Smooth muscle cell (in vitro differentiated cells): ENCODE results near the gene DTWD2. TPM values are rescaled to one million over a fixed set of nuclear protein-coding genes. Genes with fewer than 3 reads are reported as not detected.
"Not testable (repeated sequence)": the region's sequence is repeated elsewhere in the genome, so short reads cannot be mapped to it uniquely, and the experiment has no call there.

Source experiments
- DNase-seq: peaks from one replicate; lab custom pipeline; 2025; ENCODE audit not compliant: unreplicated experiment; lab: John Stamatoyannopoulos, UW
- H2AFZ ChIP-seq: fragments of 200-600 bp; sonication (generic); 2 replicates; pipeline ENCODE4 v1.6.0; 2016; ENCODE audit warnings: antibody characterized with exemption, low read depth, mild to moderate bottlenecking
- H3F3A ChIP-seq: fragments of 200-600 bp; sonication (generic); 2 replicates; pipeline ENCODE4 v1.6.0; 2017; ENCODE audit warnings: antibody characterized with exemption, low read depth
- H3K27ac ChIP-seq: fragments of 200-600 bp; sonication (generic); 2 replicates; pipeline ENCODE4 v1.5.1; 2016; ENCODE audit warnings: low read depth, mild to moderate bottlenecking
- H3K27me3 ChIP-seq: fragments of 200-600 bp; sonication (generic); 2 replicates; pipeline ENCODE4 v1.6.1; 2016; ENCODE audit warnings: low read depth, mild to moderate bottlenecking
- H3K36me3 ChIP-seq: fragments of 200-600 bp; sonication (generic); 2 replicates; pipeline ENCODE4 v1.5.1; 2016; ENCODE audit warnings: low read depth
- H3K4me1 ChIP-seq: fragments of 200-600 bp; sonication (generic); 2 replicates; pipeline ENCODE4 v1.5.1; 2016; ENCODE audit warnings: low read depth
- H3K4me2 ChIP-seq: fragments of 200-600 bp; sonication (generic); 2 replicates; pipeline ENCODE4 v1.6.0; 2016; ENCODE audit warnings: mild to moderate bottlenecking
- H3K4me3 ChIP-seq: fragments of 200-600 bp; sonication (generic); 2 replicates; pipeline ENCODE4 v1.5.1; 2016; ENCODE audit warnings: mild to moderate bottlenecking
- H3K79me2 ChIP-seq: fragments of 200-600 bp; sonication (generic); 2 replicates; pipeline ENCODE4 v1.6.0; 2016; ENCODE audit warnings: low read depth, mild to moderate bottlenecking
- H3K9ac ChIP-seq: fragments of 200-600 bp; sonication (generic); 2 replicates; pipeline ENCODE4 v1.6.0; 2016; ENCODE audit warnings: low read depth
- H3K9me3 ChIP-seq: fragments of 200-600 bp; sonication (generic); replicated peaks from 2 replicates; pipeline ENCODE4 v1.5.1; 2016; ENCODE audit warnings: low read depth
- H4K20me1 ChIP-seq: fragments of 200-600 bp; sonication (generic); 2 replicates; pipeline ENCODE4 v1.6.0; 2016; ENCODE audit warnings: low read depth
- CTCF ChIP-seq: fragments of 200-600 bp; sonication (generic); IDR thresholded peaks from 2 replicates; pipeline ENCODE4 v1.5.1; 2017; ENCODE audit warnings: borderline replicate concordance, mild to moderate bottlenecking, antibody characterized with exemption; ENCODE audit not compliant: insufficient read depth, poor library complexity, severe bottlenecking
- WGBS: methylation state at CpG from one replicate; pipeline ENCODE4 v1.1.7; 2016; ENCODE audit warnings: low lambda C conversion rate; 5-methylcytosine and 5-hydroxymethylcytosine counted together
- polyA plus RNA-seq: library from polyadenylated mRNA; unstranded; fragments of >200 nt; fragmentation: Nextera tagmentation; extraction: Ambion mirVana; gene quantifications from 2 replicates; pipeline ENCODE4 v1.2.1, GENCODE V29; 2016
- total RNA-seq: library from RNA; depleted of rRNA; stranded (reverse); fragments of >200 nt; gene quantifications from 2 replicates; pipeline ENCODE4 v1.2.3, GENCODE V29; 2014

The DTWD2 gene
- total and polyA plus RNA-seq, 2 experiments from 2014 or later, result 0.58 to 1.7 TPM

GRCh38 chr5:118882666-118883065, 105.7 kb downstream of the DTWD2 start:
- DNase-seq, result no peak
- no peaks in the 10 kb centered on the region for H3K79me2 ChIP-seq
- no peaks in the 10 kb centered on the region for H3K4me1 ChIP-seq
- no peak overlapping the region for H3K4me2 ChIP-seq
- no peak overlapping the region for H2AFZ ChIP-seq
- no peak overlapping the region for H3K9ac ChIP-seq
- no peaks in the 10 kb centered on the region for H3F3A ChIP-seq
- 70% methylated on average over 3 of the region's 3 CpGs for WGBS
- no peak overlapping the region for H3K27ac ChIP-seq
- H3K36me3 ChIP-seq, result no peaks in the 10 kb centered on the region
- H3K27me3 ChIP-seq, result no peaks in the 10 kb centered on the region
- H3K4me3 ChIP-seq, result no peak overlapping the region
- no peaks in the 10 kb centered on the region for H3K9me3 ChIP-seq
- H4K20me1 ChIP-seq, result no peaks in the 10 kb centered on the region
- TF ChIP-seq CTCF, result no peak

- not testable (repeated sequence) for H3K79me2 ChIP-seq, H3K27ac ChIP-seq, H4K20me1 ChIP-seq, H3K4me1 ChIP-seq, H3K27me3 ChIP-seq, H3K4me2 ChIP-seq, DNase-seq, H3K9me3 ChIP-seq, H3K36me3 ChIP-seq, H3K9ac ChIP-seq, H3K4me3 ChIP-seq, H3F3A ChIP-seq, H2AFZ ChIP-seq
- WGBS, result 66% methylated on average over 3 of the region's 3 CpGs
Measured at GRCh38 chr5:118876852-118877251, 111.5 kb downstream of the DTWD2 start.

- Histone ChIP-seq H2AFZ (no peak overlapping the region), H3K4me3 (no peak overlapping the region), H3K27me3 (no peaks in the 10 kb centered on the region), H3K36me3 (no peaks in the 10 kb centered on the region), H3K9ac (no peak overlapping the region), H3K4me1 (no peaks in the 10 kb centered on the region), H4K20me1 (no peaks in the 10 kb centered on the region), H3K79me2 (no peaks in the 10 kb centered on the region), H3K27ac (no peak overlapping the region), H3K9me3 (no peaks in the 10 kb centered on the region), H3F3A (no peaks in the 10 kb centered on the region), H3K4me2 (no peak overlapping the region)
- DNase-seq, result no peak
- no peak for TF ChIP-seq CTCF
Measured at GRCh38 chr5:118875131-118875530, 113.2 kb downstream of the DTWD2 start.

DNA sequence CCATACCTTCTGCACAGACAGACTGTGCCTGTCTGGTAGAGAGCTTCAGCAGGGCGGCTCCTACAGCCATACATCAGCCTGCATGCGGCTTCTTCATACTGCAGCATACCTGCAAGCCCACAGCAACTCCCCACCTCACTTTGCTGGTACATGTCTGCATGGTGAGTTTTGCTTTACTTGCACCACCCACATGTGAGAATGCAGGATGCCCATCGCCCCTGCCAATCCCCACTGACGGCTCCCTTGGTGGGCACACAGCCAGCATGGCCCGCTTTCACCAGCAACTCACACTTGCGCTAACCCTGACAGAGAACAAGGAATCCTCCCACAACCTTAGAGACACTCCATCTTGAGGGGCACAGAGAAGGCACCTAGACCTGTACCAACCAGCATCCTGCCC, 114.9 kb downstream of the DTWD2 start:
- WGBS, result 93% methylated on average over 6 of the region's 6 CpGs
- H3K9me3 ChIP-seq, result no peaks in the 10 kb centered on the region
- H4K20me1 ChIP-seq, result no peaks in the 10 kb centered on the region
- H3K27ac ChIP-seq, result no peak overlapping the region
- no peak overlapping the region for H3K4me3 ChIP-seq
- no peak for TF ChIP-seq CTCF
- H3K4me1 ChIP-seq, result no peaks in the 10 kb centered on the region
- H3F3A ChIP-seq, result no peaks in the 10 kb centered on the region
- H3K27me3 ChIP-seq, result no peaks in the 10 kb centered on the region
- H3K36me3 ChIP-seq, result no peaks in the 10 kb centered on the region
- H3K4me2 ChIP-seq, result no peak overlapping the region
- DNase-seq, result no peak
- no peak overlapping the region for H3K9ac ChIP-seq
- no peaks in the 10 kb centered on the region for H3K79me2 ChIP-seq
- H2AFZ ChIP-seq, result no peak overlapping the region
